ENCODE measurements around the gene EPN2.

The EPN2 gene

GRCh38 chr17:19384723-19385391 is 147.7 kb downstream of the EPN2 start:
- peak in 1 of 2 donors; percentile 23 for DNase-seq

- DNase-seq = no peak
These were observed 148.4 kb downstream of the EPN2 start for GRCh38 chr17:19385521-19385983.

All from CD4-positive, alpha-beta T cell treated with Interleukin-4 for 1 hour (primary cell).